IPS-NIHi7 (cell line): ENCODE results near the gene PCDHGA10.
"Not testable (repeated sequence)": the region's sequence is repeated elsewhere in the genome, so short reads cannot be mapped to it uniquely, and the experiment has no call there.

Experiments
- DNase-seq: peaks from one replicate; pipeline ENCODE4 v3.0.0; 2012; ENCODE audit warnings: mixed read lengths; ENCODE audit errors: extremely low spot score

PCDHGA10 gene

GRCh38 chr5:141420855-141421488, 8.2 kb downstream of the PCDHGA10 start, which contains the start of gene PCDHGA11:
Gene PCDHGA11, plus strand, starts transcription at chr5:141421051. Its CDS starts 177 bp downstream, at chr5:141421228.
- peak; percentile 73 for DNase-seq

- peak; percentile 18 for DNase-seq
These were observed 8.7 kb downstream of the PCDHGA10 start for GRCh38 chr5:141421489-141421855.

- no peak for DNase-seq
These were observed 10.0 kb downstream of the PCDHGA10 start for GRCh38 chr5:141422742-141423291.

- no peak for DNase-seq
These were observed 15.1 kb downstream of the PCDHGA10 start for GRCh38 chr5:141427783-141428426.

- DNase-seq, result no peak
These were observed 17.7 kb downstream of the PCDHGA10 start, which contains the start of gene PCDHGA12 for GRCh38 chr5:141430332-141431113. Gene PCDHGA12, plus strand, starts transcription at chr5:141430507. Its CDS starts 253 bp downstream, at chr5:141430760.

GRCh38 chr5:141431286-141431685, 18.5 kb downstream of the PCDHGA10 start:
- DNase-seq, result no peak

GRCh38 chr5:141432308-141432707, 19.5 kb downstream of the PCDHGA10 start:
- DNase-seq, result not testable (repeated sequence)

- not testable (repeated sequence) for DNase-seq
These were observed 19.9 kb downstream of the PCDHGA10 start for GRCh38 chr5:141432726-141433125.

GRCh38 chr5:141434006-141434405, 21.2 kb downstream of the PCDHGA10 start:
- no peak for DNase-seq

- no peak for DNase-seq
These were observed 24.4 kb downstream of the PCDHGA10 start for GRCh38 chr5:141437221-141437620.

GRCh38 chr5:141439411-141440141, 26.8 kb downstream of the PCDHGA10 start:
- DNase-seq, result peak; percentile 21

- no peak for DNase-seq
These were observed 27.6 kb downstream of the PCDHGA10 start for GRCh38 chr5:141440341-141440740.

- no peak for DNase-seq
These were observed 28.9 kb downstream of the PCDHGA10 start for GRCh38 chr5:141441571-141442170.

GRCh38 chr5:141465351-141465750, 52.6 kb downstream of the PCDHGA10 start:
- DNase-seq, result no peak
